GM19328 (cell line): Measurements from ENCODE around the gene CPEB3.

Experiments
- ATAC-seq: cut with Tn5 transposase; IDR thresholded peaks from one replicate; pipeline ENCODE4 v1.9.1; 2021; ENCODE audit warnings: mild to moderate bottlenecking, moderate library complexity; ENCODE audit not compliant: unreplicated experiment

CPEB3 gene

DNA sequence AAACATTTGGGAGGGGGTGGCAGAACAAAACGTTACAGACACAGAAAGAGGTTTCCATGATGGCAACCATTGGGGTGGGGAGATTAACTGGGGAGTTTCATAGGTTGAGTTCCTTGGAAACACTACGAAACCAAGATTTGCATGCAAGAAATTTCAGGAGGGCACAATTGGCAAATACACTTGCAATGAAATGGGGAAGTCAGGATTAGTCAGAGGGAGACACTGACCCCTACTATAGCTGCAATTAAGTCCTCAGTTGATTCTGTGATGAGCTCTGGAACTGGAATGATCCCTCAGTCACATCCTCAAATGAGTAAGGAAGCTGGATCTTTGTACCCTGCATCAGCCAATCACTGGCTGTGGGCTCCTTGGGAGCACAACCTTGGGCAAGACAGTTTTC is 22.1 kb downstream of the CPEB3 start:
- ATAC-seq, result no peak

- ATAC-seq, result no peak
Observed at GRCh38 chr10:92267343-92267742, 23.5 kb downstream of the CPEB3 start.

GRCh38 chr10:92265687-92266258 is 25.1 kb downstream of the CPEB3 start:
- ATAC-seq, result no peak

DNA sequence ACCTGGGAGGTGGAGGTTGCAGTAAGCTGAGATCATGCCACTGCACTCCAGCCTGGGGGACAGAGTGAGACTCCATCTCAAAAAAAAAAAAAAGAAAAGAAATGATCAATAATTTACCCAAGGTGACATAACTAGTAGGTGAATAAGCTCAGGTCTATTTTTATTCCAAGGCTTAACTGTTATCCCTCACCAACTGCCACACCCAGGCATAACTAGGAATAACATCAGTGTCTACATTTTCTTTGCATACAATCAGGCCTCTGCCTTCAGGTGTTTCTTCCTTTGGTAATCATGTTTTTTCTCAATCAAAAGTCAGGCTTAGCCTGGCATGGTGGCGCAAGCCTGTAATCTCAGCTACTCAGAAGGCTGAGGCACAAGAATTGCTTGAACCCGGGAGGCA is 26.6 kb downstream of the CPEB3 start:
- ATAC-seq, result no peak

DNA sequence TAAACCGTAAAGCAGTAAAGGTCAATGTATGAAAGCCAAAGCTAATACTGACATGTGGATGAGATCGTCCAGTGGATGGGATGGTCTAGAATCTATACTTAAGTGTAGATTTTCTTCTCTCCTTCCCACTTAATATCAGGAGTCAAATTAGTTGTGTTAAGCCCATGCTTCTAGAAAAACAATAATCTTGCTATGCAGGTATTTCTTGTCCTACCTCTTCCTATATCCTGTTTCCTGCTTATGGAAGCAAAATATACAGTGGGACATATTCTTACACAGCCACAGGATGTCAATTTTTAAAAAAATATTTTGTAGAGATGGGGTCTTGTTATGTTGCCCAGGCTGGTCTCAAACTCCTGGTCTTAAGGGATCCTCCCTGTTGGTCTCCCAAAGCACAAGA is 27.5 kb downstream of the CPEB3 start:
- no peak for ATAC-seq

DNA sequence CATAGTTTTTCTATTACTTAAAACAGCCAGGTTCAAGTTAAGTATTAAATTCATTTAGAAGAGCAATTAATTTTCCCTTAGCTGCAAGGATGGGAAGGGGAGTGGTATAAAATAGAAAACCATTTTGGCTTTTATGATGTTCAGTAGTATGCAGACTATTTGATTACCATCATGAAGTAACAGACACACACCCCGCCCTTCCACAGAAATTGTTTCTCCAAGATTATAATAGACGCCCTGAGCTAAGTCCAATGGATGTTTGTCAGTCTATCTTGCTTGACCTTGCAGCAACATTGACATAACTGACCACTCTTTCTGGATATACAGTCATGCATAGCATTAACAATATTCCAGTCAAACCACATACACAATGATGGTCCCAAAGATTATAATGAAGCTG is 42.3 kb downstream of the CPEB3 start:
- ATAC-seq, result no peak

DNA sequence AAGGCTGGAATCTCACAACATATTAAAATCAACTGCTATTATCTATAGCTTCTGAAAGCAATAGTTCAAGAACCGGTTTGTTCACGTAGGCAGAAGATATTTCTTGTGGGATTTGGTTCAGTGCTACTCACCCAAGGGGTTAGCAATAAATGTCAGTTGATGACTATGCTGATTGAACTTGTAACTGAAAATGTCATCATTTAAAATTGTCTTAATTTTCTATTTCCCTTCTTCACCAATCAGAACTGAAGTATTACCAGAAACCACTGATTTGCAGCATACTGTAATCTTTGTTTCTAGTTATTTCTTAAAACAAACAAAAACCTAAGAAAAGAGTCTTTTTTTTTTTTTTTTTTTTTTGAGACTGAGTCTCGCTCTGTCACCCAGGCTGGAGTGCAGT is 46.1 kb downstream of the CPEB3 start:
- ATAC-seq, result no peak

GRCh38 chr10:92242910-92243671 is 47.8 kb downstream of the CPEB3 start:
- no peak for ATAC-seq

DNA sequence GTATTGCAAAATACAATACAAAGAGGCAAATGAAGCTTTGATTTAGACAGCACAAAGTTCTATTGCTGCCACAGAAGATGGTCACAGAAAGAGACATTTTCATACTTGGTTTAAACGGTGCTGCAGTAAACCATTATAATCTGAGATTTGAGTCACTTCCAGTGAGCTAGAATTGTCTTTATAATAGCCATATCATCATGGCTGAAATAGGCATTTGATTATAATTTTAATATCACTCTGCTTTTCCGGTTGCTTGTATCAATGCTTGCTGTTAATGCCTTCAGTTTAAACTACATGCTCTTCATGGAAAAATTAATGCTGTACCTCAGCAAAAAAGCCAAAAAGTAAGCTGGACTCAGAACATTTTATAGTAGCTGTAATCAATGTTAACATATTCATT is 48.5 kb downstream of the CPEB3 start:
- no peak for ATAC-seq

DNA sequence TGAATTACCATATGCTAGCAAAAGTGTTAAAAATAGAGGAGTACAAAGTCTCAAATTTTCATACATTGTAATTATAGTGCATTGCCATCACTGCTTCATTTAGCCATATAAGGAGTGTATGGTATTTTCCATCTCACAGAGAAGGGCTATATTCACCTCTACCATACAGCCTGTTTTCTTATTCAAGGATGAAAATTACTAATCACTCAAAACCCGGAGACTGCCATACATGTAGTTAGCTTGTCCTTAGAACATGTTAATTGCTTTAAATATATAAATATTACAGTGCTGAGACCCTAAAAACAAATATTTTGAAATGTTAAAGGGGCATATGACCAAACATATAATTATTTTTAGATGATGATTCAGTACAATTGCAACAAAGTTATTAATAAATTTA is 49.4 kb downstream of the CPEB3 start:
- ATAC-seq, result no peak

DNA sequence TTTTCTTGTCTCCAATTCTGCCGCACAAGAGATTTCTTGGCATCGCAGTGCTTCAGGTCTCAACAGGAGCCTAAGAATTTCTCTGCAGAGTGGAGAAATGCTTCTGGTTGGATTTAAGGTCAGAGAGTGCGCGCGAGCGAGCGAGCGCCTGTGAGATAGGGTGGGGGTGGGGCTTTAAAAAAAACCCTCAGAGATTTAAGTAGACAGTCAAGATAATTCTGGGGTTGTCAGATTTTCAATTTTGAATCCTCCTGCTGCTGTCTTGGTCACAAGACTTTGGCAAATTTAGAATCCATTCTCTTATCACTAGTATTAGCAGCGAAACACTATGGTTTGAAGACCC is 49.7 kb downstream of the CPEB3 start:
- ATAC-seq, result no peak

GRCh38 chr10:92240289-92241157 is 50.4 kb downstream of the CPEB3 start:
- no peak for ATAC-seq

DNA sequence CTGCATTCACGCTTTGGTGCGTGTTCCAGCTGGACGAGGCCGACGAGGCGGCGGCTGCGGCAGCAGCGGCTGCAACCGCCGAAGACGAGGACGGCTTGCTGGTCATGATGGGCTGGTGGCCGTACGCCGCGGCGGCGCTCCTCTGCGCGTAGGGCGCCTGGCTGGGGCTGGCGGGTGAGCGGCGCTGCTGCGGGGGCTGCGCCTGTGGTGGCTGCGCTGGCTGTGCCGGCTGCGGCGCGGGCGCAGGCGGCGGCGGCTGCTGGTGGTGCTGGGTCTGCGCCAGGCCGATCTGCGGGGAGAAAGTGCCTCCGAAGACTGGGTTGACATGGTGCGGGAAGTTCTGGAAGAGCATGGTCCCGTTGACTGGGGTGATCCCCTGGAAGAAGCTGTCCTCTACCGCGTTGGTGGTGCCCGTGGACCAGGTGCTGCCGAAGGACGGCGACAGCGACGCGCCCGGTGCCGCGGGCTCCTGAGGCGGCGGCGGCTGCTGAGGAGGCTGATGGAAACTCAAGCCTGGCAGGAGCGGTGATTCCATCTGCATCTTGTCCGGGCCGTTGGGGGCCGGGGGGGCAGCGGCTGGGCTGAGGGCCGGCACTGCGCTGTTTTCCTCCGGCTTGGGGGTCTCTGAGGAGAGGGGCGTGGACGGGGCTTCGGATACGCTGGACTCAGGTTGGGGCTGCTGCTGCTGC is 51.1 kb downstream of the CPEB3 start:
- no peak for ATAC-seq

DNA sequence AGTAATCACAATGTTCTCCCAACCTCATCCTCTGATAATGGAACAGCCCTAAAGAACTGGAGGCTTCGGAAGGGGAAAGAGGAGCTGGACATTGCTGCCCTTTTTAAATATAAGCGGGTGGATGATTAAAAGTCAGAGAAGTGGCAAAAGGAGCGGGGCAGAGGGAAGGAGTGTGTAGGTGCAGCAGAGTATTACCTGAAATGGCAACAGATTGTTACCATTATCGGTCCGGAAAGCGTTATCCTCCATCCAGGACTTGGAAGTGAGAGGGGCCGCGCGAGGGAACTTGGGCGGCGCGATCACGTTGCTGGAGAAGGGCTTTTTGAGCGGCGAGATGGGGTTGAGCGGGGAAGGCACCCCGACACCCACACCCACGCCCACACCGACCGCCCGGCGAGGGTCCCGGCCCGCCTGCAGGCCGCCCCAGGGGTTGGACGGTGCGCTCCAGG is 51.7 kb downstream of the CPEB3 start:
- ATAC-seq, result no peak

- ATAC-seq, result no peak
Observed at GRCh38 chr10:92238586-92239098, 52.2 kb downstream of the CPEB3 start.

GRCh38 chr10:92238054-92238585 is 52.8 kb downstream of the CPEB3 start:
- ATAC-seq, result no peak

DNA sequence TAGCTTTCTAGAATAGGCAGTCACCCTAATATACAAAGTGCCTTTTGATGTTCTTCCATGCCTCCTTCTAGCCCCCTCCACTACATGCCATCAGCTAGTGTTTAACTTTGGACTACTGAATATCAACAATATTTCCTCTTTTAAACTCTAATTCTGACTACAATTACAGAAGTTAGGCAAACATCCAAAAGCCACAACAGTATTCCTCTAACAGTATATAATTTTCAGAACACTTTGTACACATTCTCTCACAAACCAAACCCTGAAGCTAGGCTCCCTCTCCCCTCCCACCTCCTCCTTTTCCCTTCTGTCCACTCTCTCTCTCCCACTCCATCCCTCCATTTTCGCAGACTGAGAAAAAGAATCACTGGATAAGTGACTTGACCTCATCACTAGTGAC is 59.7 kb downstream of the CPEB3 start:
- ATAC-seq, result no peak

DNA sequence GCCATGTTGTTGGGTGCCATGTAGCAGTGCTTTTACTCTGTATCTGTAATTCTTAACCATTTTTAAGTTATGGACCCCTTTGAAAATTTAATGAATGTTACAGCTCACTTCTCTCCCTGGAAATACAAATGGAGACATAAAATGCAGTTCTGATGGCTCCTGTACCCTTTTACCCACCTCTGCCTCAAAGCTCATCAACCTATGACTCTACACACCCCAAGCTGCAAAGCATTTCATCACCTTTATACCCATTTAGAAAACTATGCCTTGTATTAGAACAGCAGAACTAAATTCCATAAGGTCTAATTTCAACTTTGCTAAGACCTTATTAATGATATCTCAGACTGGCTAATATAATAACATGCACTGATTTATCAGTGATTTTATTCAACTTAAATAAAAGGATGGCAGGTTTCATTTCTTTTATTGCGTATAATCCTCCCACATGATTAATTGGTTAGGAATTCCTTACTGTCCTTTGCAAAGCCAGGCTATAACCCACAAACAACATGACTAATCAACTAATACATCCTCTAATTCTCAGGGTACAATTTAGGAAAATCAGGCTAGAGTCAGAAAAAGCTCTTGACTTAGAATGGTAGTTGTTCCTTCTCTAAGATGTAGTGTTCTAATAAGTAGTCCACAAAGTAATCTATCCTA is 68.1 kb downstream of the CPEB3 start:
- ATAC-seq, result no peak

- no peak for ATAC-seq
Observed at GRCh38 chr10:92219559-92219958, 71.3 kb downstream of the CPEB3 start.

DNA sequence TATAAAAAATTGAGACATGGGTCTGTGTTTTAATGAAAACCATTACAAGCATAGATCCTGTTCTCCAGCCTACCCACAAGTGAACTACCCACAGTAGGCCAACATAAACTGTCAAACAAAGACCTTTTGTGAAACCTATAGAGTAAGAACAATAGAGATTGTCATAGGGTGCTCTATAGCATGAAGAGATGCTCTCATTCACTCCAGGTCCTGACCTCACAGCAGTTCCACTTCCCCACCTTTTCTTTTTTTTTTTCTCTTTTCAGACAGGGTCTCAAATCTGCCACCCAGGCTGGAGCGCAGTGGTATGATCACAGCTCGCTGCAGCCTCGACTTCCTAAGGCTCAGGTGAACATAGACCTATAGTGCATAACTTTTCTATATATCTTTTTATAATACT is 72.3 kb downstream of the CPEB3 start:
- ATAC-seq, result no peak
